IPS-11a (cell line): ENCODE results near the gene SHISA4.
"Not testable (repeated sequence)": the region's sequence is repeated elsewhere in the genome, so short reads cannot be mapped to it uniquely, and the experiment has no call there.

Source experiments
- H3K4me3 ChIP-seq: one replicate; pipeline ENCODE4 v1.5.1; 2013; ENCODE audit warnings: low read depth, low read length, control low read depth

The SHISA4 gene

GRCh38 chr1:201921952-201922558 lies 33.4 kb downstream of the SHISA4 start:
- H3K4me3 ChIP-seq, result no peak overlapping the region

GRCh38 chr1:201925301-201925567 lies 36.5 kb downstream of the SHISA4 start:
- no peak overlapping the region for H3K4me3 ChIP-seq

- H3K4me3 ChIP-seq, result no peak overlapping the region
Measured at GRCh38 chr1:201925981-201926645, 37.4 kb downstream of the SHISA4 start.

- no peak overlapping the region for H3K4me3 ChIP-seq
Measured at GRCh38 chr1:201928266-201928665, 39.6 kb downstream of the SHISA4 start.

- no peak overlapping the region for H3K4me3 ChIP-seq
Measured at GRCh38 chr1:201930137-201930536, 41.4 kb downstream of the SHISA4 start.

GRCh38 chr1:201930803-201931202 lies 42.1 kb downstream of the SHISA4 start:
- no peak overlapping the region for H3K4me3 ChIP-seq

- no peak overlapping the region for H3K4me3 ChIP-seq
Measured at GRCh38 chr1:201933840-201934430, 45.2 kb downstream of the SHISA4 start.

GRCh38 chr1:201937624-201938213 lies 49.0 kb downstream of the SHISA4 start:
- no peak overlapping the region for H3K4me3 ChIP-seq

GRCh38 chr1:201938440-201939035 lies 49.8 kb downstream of the SHISA4 start:
- H3K4me3 ChIP-seq, result no peak overlapping the region

- H3K4me3 ChIP-seq, result no peak overlapping the region
Measured at GRCh38 chr1:201939148-201939547, 50.5 kb downstream of the SHISA4 start.

GRCh38 chr1:201939574-201939973 lies 50.9 kb downstream of the SHISA4 start:
- H3K4me3 ChIP-seq, result no peak overlapping the region

- not testable (repeated sequence) for H3K4me3 ChIP-seq
Measured at GRCh38 chr1:201940316-201940715, 51.6 kb downstream of the SHISA4 start.

- peak overlapping the region; percentile 13 for H3K4me3 ChIP-seq
Measured at GRCh38 chr1:201941420-201942128, 52.9 kb downstream of the SHISA4 start.

- no peak overlapping the region for H3K4me3 ChIP-seq
Measured at GRCh38 chr1:201942129-201942495, 53.4 kb downstream of the SHISA4 start.
